ENCODE results near the gene MITF. TPM values are rescaled to one million over a fixed set of nuclear protein-coding genes. Genes with fewer than 3 reads are reported as not detected.

MITF gene
- total and polyA plus RNA-seq, 2 donors (not counting 1 experiment from before 2014, with no cell fraction given): 0.10 TPM; not detected in 1

GRCh38 chr3:69853027-69853426 is 113.8 kb downstream of the MITF start:
- intact Hi-C loops (cut with micrococcal nuclease): no loop called here
- WGBS (ENCODE audit: insufficient coverage): 55% methylated on average over 1 of the region's 3 CpGs
- DNase-seq (no peak), ATAC-seq (ENCODE audit: low read depth) (no peak)
- Mint-ChIP-seq H3K4me1 (no peaks in the 10 kb centered on the region), H3K4me3 (no peak overlapping the region), H3K27me3 (no peaks in the 10 kb centered on the region), H3K27ac (no peak overlapping the region), H3K9me3 (ENCODE audit: insufficient read depth) (no peaks in the 10 kb centered on the region)
- POLR2A ChIA-PET: no interaction called here
- Histone ChIP-seq H3K4me2 (replicated peaks; ENCODE audit: low read depth, low read length, poor library complexity, severe bottlenecking) (no peak overlapping the region), H3K79me2 (ENCODE audit: control insufficient read depth, insufficient read depth, low read length) (no peaks in the 10 kb centered on the region), H3K9me3 (ENCODE audit: control extremely low read depth in 1 of 3, control insufficient read depth in 2 of 3, insufficient read depth in 1 of 3, low read length in 2 of 3) (no peaks in the 10 kb centered on the region), H3K4me3 (ENCODE audit: control extremely low read depth in 1 of 5, extremely low read depth in 1 of 5, insufficient read depth in 1 of 5, low read depth in 2 of 5, low read length in 4 of 5) (no peak overlapping the region), H3K9ac (ENCODE audit: low read length) (no peak overlapping the region), H3K4me1 (ENCODE audit: control insufficient read depth in 2 of 2, insufficient read depth in 2 of 2, low read length in 2 of 2) (no peaks in the 10 kb centered on the region), H3K27me3 (replicated peaks in 1 of 4; ENCODE audit: control extremely low read depth in 1 of 4, control insufficient read depth in 3 of 4, insufficient read depth in 4 of 4, low read length in 3 of 4) (no peaks in the 10 kb centered on the region), H3K36me3 (replicated peaks in 1 of 2; ENCODE audit: control extremely low read depth in 1 of 2, control insufficient read depth in 1 of 2, extremely low read depth in 1 of 2, insufficient read depth in 2 of 2, low read length in 1 of 2) (no peaks in the 10 kb centered on the region), H2AFZ (ENCODE audit: insufficient read depth, low read depth, low read length, poor library complexity, severe bottlenecking) (no peak overlapping the region), H3K27ac (ENCODE audit: low read length in 2 of 2) (no peak overlapping the region), H4K20me1 (ENCODE audit: control insufficient read depth, insufficient read depth, low read length, poor library complexity, severe bottlenecking) (no peaks in the 10 kb centered on the region)
- CTCF ChIA-PET: no interaction called here
- TF ChIP-seq CTCF (IDR thresholded peaks at IDR 0.05) (no peak), EZH2 (IDR thresholded peaks at IDR 0.05; ENCODE audit: borderline replicate concordance, insufficient read depth, low read depth, low read length, poor library complexity, severe bottlenecking) (no peak)

- Histone ChIP-seq H3K9me3 (ENCODE audit: control extremely low read depth in 1 of 3, control insufficient read depth in 2 of 3, insufficient read depth in 1 of 3, low read length in 2 of 3) (no peaks in the 10 kb centered on the region), H2AFZ (ENCODE audit: insufficient read depth, low read depth, low read length, poor library complexity, severe bottlenecking) (no peak overlapping the region), H3K27me3 (replicated peaks in 1 of 4; ENCODE audit: control extremely low read depth in 1 of 4, control insufficient read depth in 3 of 4, insufficient read depth in 4 of 4, low read length in 3 of 4) (no peaks in the 10 kb centered on the region), H3K4me3 (ENCODE audit: control extremely low read depth in 1 of 5, extremely low read depth in 1 of 5, insufficient read depth in 1 of 5, low read depth in 2 of 5, low read length in 4 of 5) (no peak overlapping the region), H3K4me2 (replicated peaks; ENCODE audit: low read depth, low read length, poor library complexity, severe bottlenecking) (no peak overlapping the region), H3K36me3 (replicated peaks in 1 of 2; ENCODE audit: control extremely low read depth in 1 of 2, control insufficient read depth in 1 of 2, extremely low read depth in 1 of 2, insufficient read depth in 2 of 2, low read length in 1 of 2) (no peaks in the 10 kb centered on the region), H4K20me1 (ENCODE audit: control insufficient read depth, insufficient read depth, low read length, poor library complexity, severe bottlenecking) (no peaks in the 10 kb centered on the region), H3K9ac (ENCODE audit: low read length) (no peak overlapping the region), H3K4me1 (ENCODE audit: control insufficient read depth in 2 of 2, insufficient read depth in 2 of 2, low read length in 2 of 2) (no peaks in the 10 kb centered on the region), H3K79me2 (ENCODE audit: control insufficient read depth, insufficient read depth, low read length) (no peaks in the 10 kb centered on the region), H3K27ac (ENCODE audit: low read length in 2 of 2) (no peak overlapping the region)
- H3K27me3 Mint-ChIP-seq: no peaks in the 10 kb centered on the region
- ATAC-seq (ENCODE audit: low read depth) (no peak), DNase-seq (no peak)
- 100% methylated on average over 1 of the region's 5 CpGs for WGBS (ENCODE audit: insufficient coverage)
- intact Hi-C loops (cut with micrococcal nuclease): no loop called here
- CTCF ChIA-PET: interaction anchor here (0.7 kb wide), 1 partner anchor 30 kb away, joined by 5 read pairs; no protein-coding TSS in a partner anchor
- H3K27ac Mint-ChIP-seq: no peak overlapping the region
- TF ChIP-seq CTCF (IDR thresholded peaks at IDR 0.05) (no peak), EZH2 (IDR thresholded peaks at IDR 0.05; ENCODE audit: borderline replicate concordance, insufficient read depth, low read depth, low read length, poor library complexity, severe bottlenecking) (no peak)
- no peak overlapping the region for H3K4me3 Mint-ChIP-seq
- no peaks in the 10 kb centered on the region for H3K4me1 Mint-ChIP-seq
- H3K9me3 Mint-ChIP-seq (ENCODE audit: insufficient read depth): no peaks in the 10 kb centered on the region
- POLR2A ChIA-PET: no interaction called here
Measured at GRCh38 chr3:69855436-69856162, 116.3 kb downstream of the MITF start.
